ENCODE data around the gene NUP188. TPM values are rescaled to one million over a fixed set of nuclear protein-coding genes. Genes with fewer than 3 reads are reported as not detected.

NUP188 gene
- total RNA-seq, 1 donor from 2014 or later: 50.6 TPM

Other genes with a start within 250 kb of the NUP188 start
- 14.7 TPM for gene PKN3, start 245.2 kb upstream of the NUP188 start, total RNA-seq
- gene ZDHHC12, start 223.6 kb upstream of the NUP188 start, total RNA-seq: 18.4 TPM
- gene ZER1, start 175.8 kb upstream of the NUP188 start, total RNA-seq: 32.9 TPM
- 28.3 TPM for gene TBC1D13, start 160.4 kb upstream of the NUP188 start, total RNA-seq
- 18.3 TPM for gene ENDOG, start 129.2 kb upstream of the NUP188 start, total RNA-seq
- gene SPOUT1, start 117.9 kb upstream of the NUP188 start, total RNA-seq: 35.0 TPM
- gene KYAT1, start 65.7 kb upstream of the NUP188 start, total RNA-seq: 3.8 TPM
- 40.5 TPM for gene LRRC8A, start 65.6 kb upstream of the NUP188 start, total RNA-seq
- gene PHYHD1, start 26.7 kb upstream of the NUP188 start, total RNA-seq: 13.6 TPM
- 16.7 TPM for gene DOLK, start 96 bp upstream of the NUP188 start, total RNA-seq
- gene SH3GLB2, start 80.6 kb downstream of the NUP188 start, total RNA-seq: 43.2 TPM
- 17.3 TPM for gene MIGA2, start 88.9 kb downstream of the NUP188 start, total RNA-seq
- 10.4 TPM for gene DOLPP1, start 133.4 kb downstream of the NUP188 start, total RNA-seq
- gene CRAT, start 163.1 kb downstream of the NUP188 start, total RNA-seq: 65.7 TPM
- gene PTPA, start 163.7 kb downstream of the NUP188 start, total RNA-seq: 61.9 TPM
- gene IER5L, start 230.6 kb downstream of the NUP188 start, total RNA-seq: 13.8 TPM

All from mesenteric fat pad (tissue), 1 donor.